K562 (cell line): ENCODE measurements around the gene ZNF8. TPM values are rescaled to one million over a fixed set of nuclear protein-coding genes. Genes with fewer than 3 reads are reported as not detected.

Source experiments
- ATAC-seq: fragments of 200-7000 bp; cut with Tn5 transposase; 3 replicates; pipeline ENCODE4 v1.9.1; 2020; ENCODE audit warnings: moderate library complexity
- BruUV-seq: library from RNA; stranded (reverse); fragments of 400-500 nt; replicated peaks from 2 replicates; lab custom pipeline; 2021; lab: Mats Ljungman, UMichigan
- CTCF ChIA-PET: fragments of 300-600 bp; formaldehyde crosslinking; extraction: SDS; loops from one replicate; lab custom pipeline; 2021; ENCODE audit warnings: low intra/inter-chr PET ratio; lab: Yijun Ruan, JAX
- POLR2A ChIA-PET: fragments of 300-600, 350-650 bp; sonication (Branson Sonifier 250); formaldehyde crosslinking; extraction: SDS; loops from one replicate; lab custom pipeline; 2021; ENCODE audit warnings: antibody characterized with exemption, inconsistent platforms; lab: Yijun Ruan, JAX
- DNase-seq, 4 experiments: peaks; one replicate each; pipeline versions ENCODE4 v3.0.0 to v3.0.0-alpha.2; 2011 to 2018; ENCODE audit warnings: low spot score in 3 of 4, mixed read lengths in 3 of 4; ENCODE audit errors: extremely low read depth in 1 of 4
- FAIRE-seq: peaks from 2 replicates; lab custom pipeline; 2011; peaks lifted over from hg19 to GRCh38; lab: Jason Lieb, UNC
- H2AFZ ChIP-seq: 2 replicates; pipeline ENCODE4 v1.6.0; 2011; ENCODE audit warnings: low read depth, low read length, control low read depth, inconsistent platforms
- H3K27ac ChIP-seq: fragments of 200-600 bp; 3 replicates; pipeline ENCODE4 v1.8.0; 2011; ENCODE audit warnings: low read depth, mild to moderate bottlenecking, control low read depth, inconsistent platforms, low read length, moderate library complexity, mixed read lengths; ENCODE audit errors: extremely low read depth
- H3K27me3 ChIP-seq, 2 experiments: fragments of 300-600 bp in 1 of 2; 2 replicates in 1 of 2; 3 replicates in 1 of 2; pipeline versions ENCODE4 v1.6.0 to v1.8.0; 2011; ENCODE audit warnings: inconsistent platforms in 2 of 2, low read length in 2 of 2, mild to moderate bottlenecking in 1 of 2, mixed read lengths in 1 of 2, moderate library complexity in 1 of 2; ENCODE audit not compliant: control insufficient read depth in 2 of 2, insufficient read depth in 2 of 2
- H3K36me3 ChIP-seq: fragments of 300-600 bp; 3 replicates; pipeline ENCODE4 v1.8.0; 2011; ENCODE audit warnings: mild to moderate bottlenecking, low read length, inconsistent platforms; ENCODE audit not compliant: control insufficient read depth, insufficient read depth
- H3K4me1 ChIP-seq, 2 experiments: fragments of 200-600 bp in 1 of 2; replicated peaks in 1 of 2; 2 replicates in 1 of 2; 3 replicates in 1 of 2; pipeline versions ENCODE4 v1.5.1 to v1.8.0; 2011; ENCODE audit warnings: inconsistent platforms in 2 of 2, low read length in 2 of 2, mild to moderate bottlenecking in 1 of 2, mixed read lengths in 1 of 2, moderate library complexity in 1 of 2; ENCODE audit not compliant: control insufficient read depth in 2 of 2, insufficient read depth in 2 of 2
- H3K4me2 ChIP-seq: 2 replicates; pipeline ENCODE4 v1.6.1; 2011; ENCODE audit warnings: low read length, control low read depth, inconsistent platforms, mixed read lengths; ENCODE audit not compliant: insufficient read depth
- H3K4me3 ChIP-seq: fragments of 200-600 bp; sonication (generic), shearing (Covaris generic); 2 replicates; pipeline ENCODE4 v1.5.1; 2016; ENCODE audit warnings: control low read depth, inconsistent platforms
- H3K79me2 ChIP-seq: fragments of 200-600 bp; 3 replicates; pipeline ENCODE4 v1.8.0; 2011; ENCODE audit warnings: low read length, inconsistent platforms; ENCODE audit not compliant: control insufficient read depth, insufficient read depth
- H3K9ac ChIP-seq, 2 experiments: 2 replicates each; pipeline versions ENCODE4 v1.6.0 to v1.6.1; 2011; ENCODE audit warnings: low read depth in 2 of 2, low read length in 2 of 2, control low read depth in 1 of 2, inconsistent platforms in 1 of 2, mild to moderate bottlenecking in 1 of 2, mixed read lengths in 1 of 2; ENCODE audit not compliant: insufficient read depth in 1 of 2
- H3K9me1 ChIP-seq: one replicate; pipeline ENCODE4 v1.6.0; 2011; ENCODE audit warnings: inconsistent platforms, mild to moderate bottlenecking, low read length, moderate library complexity; ENCODE audit not compliant: control insufficient read depth, insufficient read depth
- H3K9me3 ChIP-seq: replicated peaks from 2 replicates; pipeline ENCODE4 v1.5.1; 2011; ENCODE audit warnings: low read depth, low read length, inconsistent platforms; ENCODE audit not compliant: control insufficient read depth, insufficient read depth
- H4K20me1 ChIP-seq: replicated peaks from 2 replicates; pipeline ENCODE4 v1.6.1; 2011; ENCODE audit warnings: low read length, inconsistent platforms, mixed read lengths; ENCODE audit not compliant: control insufficient read depth, insufficient read depth
- ATF6 ChIP-seq: sonication (generic); formaldehyde crosslinking; IDR thresholded peaks from 2 replicates; pipeline ENCODE4 v1.4.0; 2020; ENCODE audit warnings: mild to moderate bottlenecking, missing genetic modification reagents
- FOSL1 ChIP-seq: fragments of 200-800 bp; sonication (Bioruptor generic); conservative IDR thresholded peaks from 2 replicates; pipeline ENCODE4 v1.6.1; 2016; ENCODE audit warnings: missing genetic modification characterization, missing compliant biosample characterization
- PRDM10 ChIP-seq: fragments of 450-650 bp; IDR thresholded peaks from 2 replicates; pipeline ENCODE4 v1.6.1; 2018; ENCODE audit not compliant: partially characterized antibody
- SETDB1 ChIP-seq: IDR thresholded peaks from one replicate; pipeline ENCODE4 v1.6.1; 2012; ENCODE audit warnings: low read length, control low read depth, inconsistent platforms
- TRIM24 ChIP-seq, 2 experiments: fragments of 450-650 bp; IDR thresholded peaks; 2 replicates each; pipeline ENCODE4 v1.6.1; 2016
- ZNF263 ChIP-seq: sonication (generic); formaldehyde crosslinking; IDR thresholded peaks from 2 replicates; pipeline ENCODE4 v1.8.0; 2022; ENCODE audit warnings: mild to moderate bottlenecking, missing genetic modification reagents, borderline replicate concordance
- WGBS: fragments of 100-300 bp; shearing (Covaris generic); methylation state at CpG from one replicate; pipeline ENCODE4 v1.1.6; 2016; ENCODE audit warnings: low coverage, mixed read lengths; ENCODE audit not compliant: insufficient coverage; ENCODE audit errors: missing lambda C conversion rate; 5-methylcytosine and 5-hydroxymethylcytosine counted together
- in situ Hi-C: fragments of 300-500 bp; cut with MboI; formaldehyde crosslinking; loops from 4 replicates; pipeline ENCODE4 v1.15.0; 2018; ENCODE audit warnings: inconsistent platforms, mixed read lengths
- intact Hi-C: fragments of 100-400 bp; cut with micrococcal nuclease; formaldehyde crosslinking; loops from 2 replicates; pipeline ENCODE4 v1.14.2; 2022
- polyA plus RNA-seq, 8 experiments: library from polyadenylated mRNA; depleted of rRNA in 4 of 8; stranded (reverse) in 5 of 8; unstranded in 3 of 8; fragments of >200 nt; fragmentation: Nextera tagmentation in 2 of 8; fragmentation: Illumina TruSeq in 1 of 8; extraction: Ambion mirVana in 2 of 8; extraction: Trizol in 1 of 8; gene quantifications; 2 replicates each; pipeline versions ENCODE4 v1.2.1 to v1.2.3, GENCODE V29; 2011 to 2014; ENCODE audit warnings: inconsistent platforms in 1 of 8, missing spikeins in 1 of 8
- total RNA-seq, 7 experiments: library from RNA; depleted of rRNA in 6 of 7; stranded (reverse); fragments of >200 nt in 6 of 7; fragmentation: Illumina TruSeq in 2 of 7; extraction: Trizol in 2 of 7; gene quantifications; 2 replicates each; pipeline versions ENCODE4 v1.2.1 to v1.2.3, GENCODE V29; 2011 to 2021; ENCODE audit warnings: low replicate concordance in 1 of 7

ZNF8 gene
- total and polyA plus RNA-seq, 9 of the 15 experiments (the other 6 are each of a cell fraction or from before 2014, with no cell fraction given) = 0.71 to 7.7 (median 4.7) TPM

GRCh38 chr19:58275564-58275963, 3.2 kb upstream of the ZNF8 start (continued):
- TF ChIP-seq ATF6 (CRISPR knock-in tag) (no peak), ZNF263 (CRISPR knock-in tag) (no peak), FOSL1 (no peak), TRIM24 (IDR thresholded peaks at IDR 0.05) (no peak)
- TF ChIP-seq, all 486 proteins: peak for 0

GRCh38 chr19:58277197-58277596, 1.6 kb upstream of the ZNF8 start:
- CTCF ChIA-PET = no interaction called here
- intact Hi-C loops (loop anchor here (5.0 kb wide), 1 partner anchor 130 kb away; the partner anchor contains the start of gene ZNF584), in situ Hi-C loops (no loop called here)
- no peak overlapping the region for H3K9ac ChIP-seq
- BruUV-seq = no TSS peak
- FAIRE-seq = no peak
- H4K20me1 ChIP-seq = no peaks in the 10 kb centered on the region
- DNase-seq = no peak
- H3K36me3 ChIP-seq = peaks cover 25% of the 10 kb centered on the region; the same call in 2 of the 3 replicates
- no peak overlapping the region; the same call in 2 of the 3 replicates for H3K27ac ChIP-seq
- POLR2A ChIA-PET = interaction anchor here (0.8 to 1.4 kb wide), 2 partner anchors 11 to 30 kb away, joined by 3 read pairs; no protein-coding TSS in a partner anchor
- no peak overlapping the region for H3K4me2 ChIP-seq
- H3K4me3 ChIP-seq = no peak overlapping the region
- H3K4me1 ChIP-seq = peaks cover 10 to 19% of the 10 kb centered on the region in 2 experiments; a peak in 4 of 5 replicates
- H3K9me1 ChIP-seq = no peaks in the 10 kb centered on the region
- 82% methylated on average over 7 of the region's 7 CpGs for WGBS
- peaks cover 2% of the 10 kb centered on the region; the same call in 1 of the 2 replicates for H3K9me3 ChIP-seq
- TF ChIP-seq PRDM10 (peak; percentile 93), SETDB1 (no peak)
- H2AFZ ChIP-seq = no peak overlapping the region
- H3K79me2 ChIP-seq = peaks cover 52% of the 10 kb centered on the region
- ATAC-seq = no peak
- no peaks in the 10 kb centered on the region for H3K27me3 ChIP-seq
